PC-9 (cell line): Measurements from ENCODE around the gene NECAB2. TPM values are rescaled to one million over a fixed set of nuclear protein-coding genes. Genes with fewer than 3 reads are reported as not detected.

Experiments
- BruUV-seq: library from RNA; stranded (reverse); fragments of 400-500 nt; replicated peaks from 2 replicates; lab custom pipeline; 2021; lab: Mats Ljungman, UMichigan
- CTCF ChIA-PET: fragments of 300-600 bp; sonication (Branson Sonifier 250); formaldehyde crosslinking; loops from one replicate; lab custom pipeline; 2022; ENCODE audit warnings: antibody characterized with exemption; lab: Charles Lee
- POLR2A ChIA-PET: fragments of 300-600 bp; sonication (Branson Sonifier 250); formaldehyde crosslinking; loops from one replicate; lab custom pipeline; 2022; ENCODE audit warnings: antibody characterized with exemption; ENCODE audit not compliant: unreplicated experiment; lab: Charles Lee
- DNase-seq, 2 experiments: peaks; one replicate each; pipeline versions ENCODE4 v3.0.0 to v3.0.0-alpha.2; 2015 to 2022; ENCODE audit warnings: mixed read lengths in 1 of 2
- H2AFZ ChIP-seq: fragments of 200-600 bp; sonication (generic); 2 replicates; pipeline ENCODE4 v1.8.1; 2017; ENCODE audit warnings: antibody characterized with exemption
- H3F3A ChIP-seq: fragments of 200-600 bp; sonication (generic); 2 replicates; pipeline ENCODE4 v1.8.1; 2017; ENCODE audit warnings: antibody characterized with exemption, mild to moderate bottlenecking, low read depth; ENCODE audit not compliant: insufficient read depth
- H3K27ac ChIP-seq: fragments of 200-600 bp; sonication (generic); 2 replicates; pipeline ENCODE4 v1.6.1; 2016; ENCODE audit warnings: mixed run types
- H3K27me3 ChIP-seq: fragments of 200-600 bp; sonication (generic); 2 replicates; pipeline ENCODE4 v1.6.1; 2016; ENCODE audit warnings: low read depth, mixed run types; ENCODE audit not compliant: insufficient read depth
- H3K36me3 ChIP-seq: fragments of 200-600 bp; sonication (generic); 2 replicates; pipeline ENCODE4 v1.6.1; 2016; ENCODE audit warnings: low read depth, mixed run types
- H3K4me1 ChIP-seq: fragments of 200-600 bp; sonication (generic); replicated peaks from 2 replicates; pipeline ENCODE4 v1.6.1; 2016; ENCODE audit warnings: mixed run types; ENCODE audit not compliant: insufficient read depth
- H3K4me2 ChIP-seq: fragments of 200-600 bp; sonication (generic); 2 replicates; pipeline ENCODE4 v1.6.1; 2017; ENCODE audit warnings: mixed run types
- H3K4me3 ChIP-seq: fragments of 200-600 bp; sonication (generic); 2 replicates; pipeline ENCODE4 v1.6.1; 2016; ENCODE audit warnings: mixed run types
- H3K79me2 ChIP-seq: fragments of 200-600 bp; sonication (generic); 2 replicates; pipeline ENCODE4 v1.6.1; 2017; ENCODE audit warnings: low read depth, mixed run types
- H3K9me2 ChIP-seq: fragments of 200-600 bp; sonication (generic); 2 replicates; pipeline ENCODE4 v1.8.1; 2017; ENCODE audit warnings: mild to moderate bottlenecking; ENCODE audit not compliant: insufficient read depth
- H3K9me3 ChIP-seq: fragments of 200-600 bp; sonication (generic); 2 replicates; pipeline ENCODE4 v1.8.1; 2016; ENCODE audit warnings: low read depth; ENCODE audit not compliant: insufficient read depth
- H4K20me1 ChIP-seq: fragments of 200-600 bp; sonication (generic); 2 replicates; pipeline ENCODE4 v1.8.1; 2017; ENCODE audit not compliant: insufficient read depth
- EZH2 ChIP-seq: fragments of 200-600 bp; sonication (generic); IDR thresholded peaks from 2 replicates; pipeline ENCODE4 v1.8.0; 2017; ENCODE audit warnings: antibody characterized with exemption, low read depth
- intact Hi-C: fragments of 100-400 bp; cut with micrococcal nuclease; formaldehyde crosslinking; loops from one replicate; pipeline ENCODE4 v1.10.0; 2022; ENCODE audit not compliant: unreplicated experiment
- total RNA-seq: library from RNA; stranded (reverse); gene quantifications from 2 replicates; pipeline ENCODE4 v1.2.3, GENCODE V29; 2021
- TF ChIP-seq, protein P1 (sequence below): fragments of 200-600 bp; sonication (generic); conservative IDR thresholded peaks from 2 replicates; pipeline ENCODE4 v1.6.1; 2017; ENCODE audit warnings: mixed run types, antibody characterized with exemption, mild to moderate bottlenecking, moderate library complexity

Gene NECAB2
- total RNA-seq, 1 experiment from 2014 or later = 0.74 TPM

DNA sequence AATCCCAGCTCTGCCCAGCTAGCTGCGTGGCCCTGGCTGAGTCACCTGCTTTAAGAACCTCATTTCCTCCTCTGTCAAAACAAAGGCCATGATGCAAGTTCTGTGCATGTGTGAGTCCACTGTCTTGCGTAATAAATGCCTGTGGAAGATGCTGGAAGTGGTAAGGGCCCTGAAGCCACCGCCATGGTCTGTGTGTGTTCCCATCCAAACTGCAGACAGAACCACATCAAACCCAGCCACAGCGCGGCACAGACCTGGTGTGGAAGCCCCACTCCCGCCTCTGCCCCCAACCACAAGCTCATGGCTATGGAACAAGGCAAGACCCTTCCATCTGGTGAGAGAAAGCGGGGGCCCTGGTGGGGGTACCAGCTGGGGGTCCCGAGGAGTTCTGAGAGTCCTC lies 26.0 kb downstream of the NECAB2 start:
- H3K27me3 ChIP-seq = peaks cover 12% of the 10 kb centered on the region; the same call in 1 of the 2 replicates
- no peak overlapping the region for H3K4me2 ChIP-seq
- ChIA-PET POLR2A (no interaction called here), CTCF (interaction anchor here (0.9 kb wide), 1 partner anchor 125 kb away, joined by 4 read pairs; no protein-coding TSS in a partner anchor)
- DNase-seq = peak; percentile 19 to 86
- H3F3A ChIP-seq = no peaks in the 10 kb centered on the region
- no peaks in the 10 kb centered on the region for H3K79me2 ChIP-seq
- H3K9me2 ChIP-seq = no peaks in the 10 kb centered on the region
- H3K4me1 ChIP-seq = peaks cover 14% of the 10 kb centered on the region; the same call in 1 of the 2 replicates
- intact Hi-C loops = no loop called here
- H3K4me3 ChIP-seq = no peak overlapping the region
- BruUV-seq = no TSS peak
- no peaks in the 10 kb centered on the region for H3K36me3 ChIP-seq
- no peaks in the 10 kb centered on the region for H4K20me1 ChIP-seq
- TF ChIP-seq EZH2 = no peak
- TF ChIP-seq, protein P1, sequence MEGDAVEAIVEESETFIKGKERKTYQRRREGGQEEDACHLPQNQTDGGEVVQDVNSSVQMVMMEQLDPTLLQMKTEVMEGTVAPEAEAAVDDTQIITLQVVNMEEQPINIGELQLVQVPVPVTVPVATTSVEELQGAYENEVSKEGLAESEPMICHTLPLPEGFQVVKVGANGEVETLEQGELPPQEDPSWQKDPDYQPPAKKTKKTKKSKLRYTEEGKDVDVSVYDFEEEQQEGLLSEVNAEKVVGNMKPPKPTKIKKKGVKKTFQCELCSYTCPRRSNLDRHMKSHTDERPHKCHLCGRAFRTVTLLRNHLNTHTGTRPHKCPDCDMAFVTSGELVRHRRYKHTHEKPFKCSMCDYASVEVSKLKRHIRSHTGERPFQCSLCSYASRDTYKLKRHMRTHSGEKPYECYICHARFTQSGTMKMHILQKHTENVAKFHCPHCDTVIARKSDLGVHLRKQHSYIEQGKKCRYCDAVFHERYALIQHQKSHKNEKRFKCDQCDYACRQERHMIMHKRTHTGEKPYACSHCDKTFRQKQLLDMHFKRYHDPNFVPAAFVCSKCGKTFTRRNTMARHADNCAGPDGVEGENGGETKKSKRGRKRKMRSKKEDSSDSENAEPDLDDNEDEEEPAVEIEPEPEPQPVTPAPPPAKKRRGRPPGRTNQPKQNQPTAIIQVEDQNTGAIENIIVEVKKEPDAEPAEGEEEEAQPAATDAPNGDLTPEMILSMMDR = no peak
- no peak overlapping the region for H3K27ac ChIP-seq
- no peaks in the 10 kb centered on the region for H3K9me3 ChIP-seq
- no peak overlapping the region for H2AFZ ChIP-seq

- TF ChIP-seq EZH2 = no peak
- TF ChIP-seq, protein P1 = no peak
- Histone ChIP-seq H3K27ac (no peak overlapping the region), H3K4me2 (no peak overlapping the region; the same call in 1 of the 2 replicates), H4K20me1 (no peaks in the 10 kb centered on the region), H3K27me3 (peaks cover 9% of the 10 kb centered on the region; the same call in 1 of the 2 replicates), H2AFZ (0 out of 2 replicates have a peak overlapping the region, but pooled peaks have one; percentile 53), H3K79me2 (no peaks in the 10 kb centered on the region), H3K4me1 (peaks cover 11% of the 10 kb centered on the region; the same call in 1 of the 2 replicates), H3F3A (no peaks in the 10 kb centered on the region), H3K4me3 (no peak overlapping the region), H3K9me2 (no peaks in the 10 kb centered on the region), H3K9me3 (no peaks in the 10 kb centered on the region), H3K36me3 (no peaks in the 10 kb centered on the region)
- ChIA-PET POLR2A (no interaction called here), CTCF (no interaction called here)
- DNase-seq = no peak
- no TSS peak for BruUV-seq
- intact Hi-C loops = no loop called here
Measured at GRCh38 chr16:83994703-83995102, 26.7 kb downstream of the NECAB2 start.

DNA sequence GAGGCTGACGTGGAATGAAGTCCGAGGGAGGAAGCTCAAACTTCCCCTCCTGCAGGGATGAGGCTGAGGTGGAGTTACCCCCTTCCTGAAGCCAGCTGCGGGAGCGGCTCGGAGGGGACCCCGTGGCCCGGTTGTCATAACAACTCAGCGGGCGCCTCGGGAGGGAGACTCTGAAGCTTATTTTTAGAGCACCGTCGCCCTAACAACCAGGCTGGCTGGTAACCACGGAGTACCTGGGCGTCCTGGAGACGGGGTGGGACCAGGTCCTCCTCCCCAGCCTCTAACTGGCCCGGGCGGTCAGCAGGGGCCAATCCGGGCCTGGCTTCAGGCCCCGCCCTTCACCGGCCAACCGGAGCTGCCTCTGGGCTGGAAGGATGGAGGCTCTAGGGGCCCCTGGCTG lies 27.7 kb downstream of the NECAB2 start:
- no peak for DNase-seq
- TF ChIP-seq EZH2 = no peak
- TF ChIP-seq, protein P1 = no peak
- ChIA-PET CTCF (no interaction called here), POLR2A (no interaction called here)
- no peak overlapping the region for H3K27ac ChIP-seq
- no peaks in the 10 kb centered on the region for H3K79me2 ChIP-seq
- H3K36me3 ChIP-seq = no peaks in the 10 kb centered on the region
- peaks cover 10% of the 10 kb centered on the region; the same call in 1 of the 2 replicates for H3K4me1 ChIP-seq
- no peaks in the 10 kb centered on the region for H4K20me1 ChIP-seq
- H3F3A ChIP-seq = no peaks in the 10 kb centered on the region
- no peak overlapping the region for H3K4me2 ChIP-seq
- no peak overlapping the region for H3K4me3 ChIP-seq
- intact Hi-C loops = no loop called here
- no peaks in the 10 kb centered on the region for H3K9me3 ChIP-seq
- no peaks in the 10 kb centered on the region for H3K9me2 ChIP-seq
- no TSS peak for BruUV-seq
- no peaks in the 10 kb centered on the region for H3K27me3 ChIP-seq
- no peak overlapping the region for H2AFZ ChIP-seq
